Dedifferentiated amniotic fluid mesenchymal stem cell (primary cell): Measurements from ENCODE around the gene TRMT6.

ENCODE experiments used
- DNase-seq: peaks from one replicate; pipeline ENCODE4 v3.0.0-alpha.2; 2016; ENCODE audit errors: extremely low spot score

TRMT6 gene

GRCh38 chr20:5895626-5896025 is 54.7 kb downstream of the TRMT6 start:
- no peak for DNase-seq

GRCh38 chr20:5893621-5894020 is 56.7 kb downstream of the TRMT6 start:
- DNase-seq, result no peak

- DNase-seq, result no peak
Measured at GRCh38 chr20:5893052-5893451, 57.3 kb downstream of the TRMT6 start.

GRCh38 chr20:5890773-5891441 is 59.4 kb downstream of the TRMT6 start:
- DNase-seq, result no peak

GRCh38 chr20:5888041-5888440 is 62.3 kb downstream of the TRMT6 start:
- DNase-seq, result no peak

- DNase-seq, result no peak
Measured at GRCh38 chr20:5887386-5887785, 62.9 kb downstream of the TRMT6 start.
